IMR-90 (cell line): ENCODE measurements around the gene MRPL52. TPM values are rescaled to one million over a fixed set of nuclear protein-coding genes. Genes with fewer than 3 reads are reported as not detected.

Experiments
- ATAC-seq: fragments of 200-7000 bp; cut with Tn5 transposase; 2 replicates; pipeline ENCODE4 v1.9.1; 2020; ENCODE audit warnings: low read depth, mild to moderate bottlenecking, moderate library complexity
- BruUV-seq: library from RNA; stranded (reverse); fragments of 400-500 nt; replicated peaks from 2 replicates; lab custom pipeline; 2021; lab: Mats Ljungman, UMichigan
- CTCF ChIA-PET: fragments of 300-600 bp; formaldehyde crosslinking; extraction: SDS; loops from one replicate; lab custom pipeline; 2021; ENCODE audit warnings: antibody characterized with exemption; lab: Yijun Ruan, JAX
- POLR2A ChIA-PET: fragments of 300-600 bp; sonication (Branson Sonifier 250); formaldehyde crosslinking; loops from one replicate; lab custom pipeline; 2022; ENCODE audit warnings: antibody characterized with exemption; ENCODE audit not compliant: unreplicated experiment; lab: Charles Lee
- DNase-seq: peaks from one replicate; pipeline ENCODE4 v3.0.0; 2013
- H2AFZ ChIP-seq: replicated peaks from 2 replicates; pipeline ENCODE3; 2013; ENCODE audit warnings: low read length, mild to moderate bottlenecking; ENCODE audit not compliant: poor library complexity
- H2AK5ac ChIP-seq: 2 replicates; pipeline ENCODE4 v1.6.1; 2013; ENCODE audit warnings: low read depth, low read length, inconsistent platforms
- H2AK9ac ChIP-seq: replicated peaks from 2 replicates; pipeline ENCODE3; 2013; ENCODE audit warnings: mild to moderate bottlenecking, low read depth, low read length, moderate library complexity; ENCODE audit not compliant: poor library complexity
- H2BK120ac ChIP-seq: 2 replicates; pipeline ENCODE4 v1.6.1; 2013; ENCODE audit warnings: low read depth, low read length, inconsistent platforms
- H2BK15ac ChIP-seq: 3 replicates; pipeline ENCODE4 v1.6.1; 2013; ENCODE audit warnings: low read depth, low read length, inconsistent platforms
- H2BK20ac ChIP-seq: 2 replicates; pipeline ENCODE4 v1.6.1; 2013; ENCODE audit warnings: low read depth, mild to moderate bottlenecking, inconsistent platforms, low read length, moderate library complexity
- H2BK5ac ChIP-seq: 2 replicates; pipeline ENCODE4 v1.6.1; 2013; ENCODE audit warnings: mild to moderate bottlenecking, low read depth, low read length, inconsistent platforms; ENCODE audit not compliant: poor library complexity, severe bottlenecking
- H3K14ac ChIP-seq: replicated peaks from 2 replicates; pipeline ENCODE4 v1.6.1; 2013; ENCODE audit warnings: low read depth, low read length, inconsistent platforms
- H3K18ac ChIP-seq: 2 replicates; pipeline ENCODE4 v1.6.1; 2013; ENCODE audit warnings: low read depth, low read length, control low read depth
- H3K23ac ChIP-seq: 2 replicates; pipeline ENCODE4 v1.6.1; 2013; ENCODE audit warnings: low read depth, low read length, inconsistent platforms
- H3K27ac ChIP-seq: 2 replicates; pipeline ENCODE4 v1.5.1; 2013; ENCODE audit warnings: mild to moderate bottlenecking, control low read depth, low read length; ENCODE audit not compliant: insufficient read depth
- H3K27me3 ChIP-seq: 2 replicates; pipeline ENCODE4 v1.6.1; 2013; ENCODE audit warnings: low read length; ENCODE audit not compliant: control insufficient read depth, insufficient read depth
- H3K36me3 ChIP-seq: 2 replicates; pipeline ENCODE4 v1.6.1; 2013; ENCODE audit warnings: low read length, mixed read lengths; ENCODE audit not compliant: control insufficient read depth, insufficient read depth
- H3K4ac ChIP-seq: 2 replicates; pipeline ENCODE4 v1.6.1; 2013; ENCODE audit warnings: low read depth, low read length, inconsistent platforms
- H3K4me1 ChIP-seq: 2 replicates; pipeline ENCODE4 v1.6.1; 2013; ENCODE audit warnings: low read length, mixed read lengths; ENCODE audit not compliant: control insufficient read depth, insufficient read depth
- H3K4me2 ChIP-seq: 2 replicates; pipeline ENCODE4 v1.6.1; 2013; ENCODE audit warnings: low read depth, mild to moderate bottlenecking, control low read depth, low read length, moderate library complexity
- H3K4me3 ChIP-seq: 2 replicates; pipeline ENCODE4 v1.5.1; 2013; ENCODE audit warnings: low read depth, mild to moderate bottlenecking, control low read depth, low read length, moderate library complexity; ENCODE audit not compliant: insufficient read depth
- H3K56ac ChIP-seq: 2 replicates; pipeline ENCODE4 v1.6.1; 2013; ENCODE audit warnings: low read length, inconsistent platforms; ENCODE audit not compliant: insufficient read depth; ENCODE audit errors: extremely low read depth
- H3K79me1 ChIP-seq, 2 experiments: 2 replicates each; pipeline ENCODE4 v1.6.1; 2013; ENCODE audit warnings: low read length in 2 of 2, inconsistent platforms in 1 of 2, low read depth in 1 of 2
- H3K9ac ChIP-seq: 2 replicates; pipeline ENCODE4 v1.6.1; 2013; ENCODE audit warnings: low read depth, low read length, control low read depth
- H3K9me1 ChIP-seq: 2 replicates; pipeline ENCODE4 v1.6.1; 2013; ENCODE audit warnings: low read length, inconsistent platforms; ENCODE audit not compliant: insufficient read depth
- H3K9me3 ChIP-seq: 2 replicates; pipeline ENCODE4 v1.6.1; 2013; ENCODE audit warnings: low read length; ENCODE audit not compliant: control insufficient read depth, insufficient read depth
- H4K20me1 ChIP-seq: 2 replicates; pipeline ENCODE4 v1.6.1; 2013; ENCODE audit warnings: low read length, inconsistent platforms; ENCODE audit not compliant: insufficient read depth
- H4K5ac ChIP-seq: 2 replicates; pipeline ENCODE4 v1.6.1; 2013; ENCODE audit warnings: mild to moderate bottlenecking, low read depth, low read length, control low read depth
- H4K8ac ChIP-seq, 2 experiments: 2 replicates each; pipeline ENCODE4 v1.6.1; 2013; ENCODE audit warnings: low read depth in 2 of 2, low read length in 2 of 2, control low read depth in 1 of 2, inconsistent platforms in 1 of 2
- H4K91ac ChIP-seq: 2 replicates; pipeline ENCODE4 v1.6.1; 2013; ENCODE audit warnings: low read depth, low read length, inconsistent platforms; ENCODE audit not compliant: insufficient read depth
- BHLHE40 ChIP-seq: fragments of 150-350 bp; IDR thresholded peaks from 2 replicates; pipeline ENCODE4 v1.6.1; 2016; ENCODE audit warnings: mild to moderate bottlenecking, low read depth, low read length
- CEBPB ChIP-seq: IDR thresholded peaks from 2 replicates; pipeline ENCODE4 v1.6.1; 2012; ENCODE audit warnings: low read depth, low read length, improper control_type of control experiment
- CHD1 ChIP-seq: IDR thresholded peaks from 2 replicates; pipeline ENCODE4 v1.6.1; 2012; ENCODE audit warnings: low read depth, low read length, improper control_type of control experiment
- ELK1 ChIP-seq: fragments of 150-350 bp; IDR thresholded peaks from 2 replicates; pipeline ENCODE4 v1.6.1; 2016; ENCODE audit warnings: low read depth, mild to moderate bottlenecking, low read length, moderate library complexity, borderline replicate concordance
- FOS ChIP-seq: fragments of 150-350 bp; IDR thresholded peaks from 2 replicates; pipeline ENCODE4 v1.6.1; 2016; ENCODE audit warnings: low read depth, low read length
- MAFK ChIP-seq: IDR thresholded peaks from 2 replicates; pipeline ENCODE4 v1.6.1; 2012; ENCODE audit warnings: low read depth, low read length, improper control_type of control experiment
- MAZ ChIP-seq: IDR thresholded peaks from 2 replicates; pipeline ENCODE4 v1.6.1; 2012; ENCODE audit warnings: low read depth, mild to moderate bottlenecking, low read length, improper control_type of control experiment, moderate library complexity, borderline replicate concordance
- NFE2L2 ChIP-seq: fragments of 150-350 bp; IDR thresholded peaks from 2 replicates; pipeline ENCODE4 v1.6.1; 2016; ENCODE audit warnings: low read depth, mild to moderate bottlenecking, low read length
- POLR2A ChIP-seq: IDR thresholded peaks from 2 replicates; pipeline ENCODE4 v1.6.1; 2012; ENCODE audit warnings: mild to moderate bottlenecking, low read depth, low read length
- RAD21 ChIP-seq: IDR thresholded peaks from 2 replicates; pipeline ENCODE4 v1.6.1; 2012; ENCODE audit warnings: low read length, improper control_type of control experiment
- RCOR1 ChIP-seq: IDR thresholded peaks from 2 replicates; pipeline ENCODE4 v1.6.1; 2012; ENCODE audit warnings: mild to moderate bottlenecking, low read length, improper control_type of control experiment; ENCODE audit not compliant: insufficient replicate concordance
- RFX5 ChIP-seq: IDR thresholded peaks from 2 replicates; pipeline ENCODE4 v1.8.0; 2012; ENCODE audit warnings: low read depth, mild to moderate bottlenecking, low read length, moderate library complexity
- SMC3 ChIP-seq: fragments of 150-350 bp; IDR thresholded peaks from 2 replicates; pipeline ENCODE4 v1.6.1; 2016; ENCODE audit warnings: low read depth, mild to moderate bottlenecking, antibody characterized with exemption, low read length, moderate library complexity
- USF2 ChIP-seq: fragments of 150-350 bp; IDR thresholded peaks from 2 replicates; pipeline ENCODE4 v1.6.1; 2017; ENCODE audit warnings: mild to moderate bottlenecking, antibody characterized with exemption, low read length, low read depth
- WGBS, 2 experiments: methylation state at CpG; one replicate each; pipeline versions ENCODE4 v1.1.5 to v1.1.7; 2013; ENCODE audit warnings: missing lambda C conversion rate in 2 of 2; ENCODE audit not compliant: insufficient read length in 1 of 2; ENCODE audit errors: extremely low coverage in 2 of 2; 5-methylcytosine and 5-hydroxymethylcytosine counted together
- dilution Hi-C: fragments of 300-500 bp; cut with HindIII; formaldehyde crosslinking; loops from one replicate; pipeline ENCODE4 v1.14.3; 2018; ENCODE audit warnings: low sequenced_read_pairs; ENCODE audit not compliant: unreplicated experiment
- in situ Hi-C: fragments of 300-500 bp; cut with MboI; formaldehyde crosslinking; loops from 3 replicates; pipeline ENCODE4 v1.14.3; 2019; ENCODE audit warnings: low sequenced_read_pairs, inconsistent platforms, mixed read lengths
- intact Hi-C: fragments of 100-400 bp; cut with micrococcal nuclease; formaldehyde crosslinking; loops from 2 replicates; pipeline ENCODE4 v1.10.0; 2022
- polyA plus RNA-seq, 3 experiments: library from polyadenylated mRNA; depleted of rRNA; stranded (reverse); fragments of >200 nt; gene quantifications; 2 replicates each; pipeline ENCODE4 v1.2.3, GENCODE V29; 2012; ENCODE audit warnings: low replicate concordance in 1 of 3
- total RNA-seq: library from RNA; depleted of rRNA; stranded (reverse); fragments of >200 nt; gene quantifications from 2 replicates; pipeline ENCODE4 v1.2.3, GENCODE V29; 2012

Gene MRPL52
- total and polyA plus RNA-seq, 2 of the 4 experiments (the other 2 are of a cell fraction): 33.1 to 51.4 TPM

GRCh38 chr14:22842211-22843122, 12.8 kb downstream of the MRPL52 start:
- H3K4me2 ChIP-seq: no peak overlapping the region
- no peak overlapping the region for H4K5ac ChIP-seq
- in situ Hi-C loops: loop anchor here (10.0 kb wide), 1 partner anchor 258 kb away; the partner anchor contains the start of gene DAD1
- H3K9me3 ChIP-seq: no peaks in the 10 kb centered on the region
- no peak for DNase-seq
- no peak overlapping the region for H3K4me3 ChIP-seq
- no peak for ATAC-seq
- dilution Hi-C loops: no loop called here
- H3K27me3 ChIP-seq: no peaks in the 10 kb centered on the region
- H3K27ac ChIP-seq: peak overlapping the region; percentile 9; the same call in 1 of the 2 replicates
- no peak overlapping the region for H3K56ac ChIP-seq
- 100% methylated on average over 9 of the region's 28 CpGs; no CpG with 5 or more reads in 1 of the 2 experiments for WGBS, 2 experiments
- H4K8ac ChIP-seq: peak overlapping the region in 1 of 2 experiments; percentile 16; a peak in 1 of 4 replicates
- no peak overlapping the region; the same call in 1 of the 2 replicates for H2BK20ac ChIP-seq
- peaks cover 31% of the 10 kb centered on the region for H3K4me1 ChIP-seq
- TSS peak; percentile 22 for BruUV-seq
- ChIA-PET POLR2A (no interaction called here), CTCF (no interaction called here)
- no peak overlapping the region for H2BK120ac ChIP-seq
- no peak overlapping the region for H2AK9ac ChIP-seq
- peaks cover 10 to 69% of the 10 kb centered on the region in 2 experiments; a peak in 3 of 4 replicates for H3K79me1 ChIP-seq
- H2BK5ac ChIP-seq: peak overlapping the region; percentile 15
- H3K9me1 ChIP-seq: peaks cover 27% of the 10 kb centered on the region
- no peak overlapping the region for H2BK15ac ChIP-seq
- H3K4ac ChIP-seq: no peak overlapping the region
- H3K14ac ChIP-seq: no peak overlapping the region
- no peak overlapping the region for H3K9ac ChIP-seq
- no peak overlapping the region for H2AK5ac ChIP-seq
- intact Hi-C loops: no loop called here
- TF ChIP-seq CHD1: no peak
- TF ChIP-seq POLR2A: no peak
- TF ChIP-seq ELK1: no peak
- no peak for TF ChIP-seq MAZ
- TF ChIP-seq RAD21: no peak
- TF ChIP-seq USF2: no peak
- no peak for TF ChIP-seq MAFK
- TF ChIP-seq SMC3: no peak
- TF ChIP-seq BHLHE40: no peak
- TF ChIP-seq RFX5: no peak
- TF ChIP-seq NFE2L2: no peak
- TF ChIP-seq RCOR1: no peak
- no peak for TF ChIP-seq CEBPB
- no peak for TF ChIP-seq FOS
- peaks cover 60% of the 10 kb centered on the region for H4K20me1 ChIP-seq
- peak overlapping the region; percentile 60 for H2AFZ ChIP-seq
- H3K18ac ChIP-seq: no peak overlapping the region
- peaks cover 74% of the 10 kb centered on the region for H3K36me3 ChIP-seq
- no peak overlapping the region; the same call in 1 of the 2 replicates for H3K23ac ChIP-seq
- no peak overlapping the region for H4K91ac ChIP-seq
